ENCODE data around the gene PAM16.

The PAM16 gene

DNA sequence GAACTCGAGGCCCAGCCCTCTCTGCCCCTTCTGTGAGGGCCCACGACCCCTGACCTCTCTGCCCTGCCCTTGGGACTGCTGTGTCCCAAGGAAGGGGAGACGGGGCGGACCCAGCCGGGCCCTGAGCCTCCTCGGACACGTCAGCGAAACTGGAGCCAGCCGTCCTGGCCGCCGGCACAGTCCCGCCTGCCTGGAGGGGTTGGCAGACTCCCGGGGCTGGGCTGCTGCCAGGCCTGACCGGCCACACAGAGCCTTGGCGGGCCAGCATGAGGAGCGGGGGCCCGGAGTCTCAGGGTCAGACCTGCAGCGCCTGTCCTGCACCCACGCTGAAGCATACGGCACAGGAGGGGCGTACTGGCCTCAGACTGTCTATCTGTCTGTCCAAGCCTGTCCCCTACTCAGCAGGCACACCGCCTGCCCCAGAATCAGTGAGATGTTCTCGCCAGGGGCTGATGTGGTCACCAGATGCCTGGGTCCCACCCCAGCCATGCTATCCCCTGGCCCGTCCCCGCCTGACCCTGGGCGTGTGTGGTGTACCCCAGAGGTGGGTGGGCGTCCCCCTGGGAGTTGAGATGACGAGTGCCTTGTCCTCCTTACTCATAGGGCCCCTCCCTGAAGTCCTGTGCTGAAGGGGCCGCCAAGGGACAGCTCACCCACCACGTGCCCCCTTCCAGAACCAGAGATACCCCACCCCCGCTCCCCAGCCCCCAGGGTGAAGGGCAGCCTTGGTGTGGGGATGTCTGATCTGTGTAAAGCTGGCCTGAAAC is 25.2 kb upstream of the PAM16 start:
- Histone ChIP-seq H3K36me3 (ENCODE audit: control insufficient read depth, insufficient read depth, low read length) (no peaks in the 10 kb centered on the region; the same call in 1 of the 2 replicates), H3K4me3 (ENCODE audit: low read length) (no peak overlapping the region), H3K27ac (ENCODE audit: low read length) (no peak overlapping the region), H3K4me1 (ENCODE audit: control insufficient read depth, insufficient read depth, low read length) (peaks cover 43% of the 10 kb centered on the region), H3K9me3 (ENCODE audit: control insufficient read depth, insufficient read depth, low read length) (no peaks in the 10 kb centered on the region), H3K27me3 (ENCODE audit: control insufficient read depth, insufficient read depth, low read length) (no peaks in the 10 kb centered on the region)
- no peak for DNase-seq (ENCODE audit: low read depth, low spot score)
- no CpG with 5 or more reads among the region's 31 CpGs for WGBS (ENCODE audit: insufficient coverage, insufficient read length)

DNA sequence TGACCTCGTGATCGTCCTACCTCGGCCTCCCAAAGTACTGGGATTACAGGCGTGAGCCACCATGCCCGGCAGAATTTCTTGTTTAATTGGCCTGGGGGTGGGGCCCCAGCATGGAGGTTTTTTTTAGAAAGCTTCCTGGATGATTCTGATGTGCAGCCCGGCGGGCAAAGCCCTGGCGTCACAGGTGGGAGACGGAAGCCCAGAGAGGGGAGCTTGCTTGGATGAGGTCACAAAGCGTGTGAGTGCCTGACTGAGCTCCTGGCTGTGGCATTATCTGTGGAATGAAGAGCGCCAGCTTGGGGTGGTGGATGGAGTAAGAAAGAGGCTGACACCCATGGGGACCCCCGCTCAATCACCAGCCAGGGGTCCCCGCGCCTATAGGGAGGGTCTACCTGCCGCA is 24.6 kb upstream of the PAM16 start:
- peaks cover 43% of the 10 kb centered on the region for H3K4me1 ChIP-seq (ENCODE audit: control insufficient read depth, insufficient read depth, low read length)
- H3K4me3 ChIP-seq (ENCODE audit: low read length), result no peak overlapping the region
- no peaks in the 10 kb centered on the region for H3K27me3 ChIP-seq (ENCODE audit: control insufficient read depth, insufficient read depth, low read length)
- WGBS (ENCODE audit: insufficient coverage, insufficient read length), result no CpG with 5 or more reads among the region's 15 CpGs
- H3K36me3 ChIP-seq (ENCODE audit: control insufficient read depth, insufficient read depth, low read length), result no peaks in the 10 kb centered on the region
- H3K27ac ChIP-seq (ENCODE audit: low read length), result no peak overlapping the region
- no peaks in the 10 kb centered on the region for H3K9me3 ChIP-seq (ENCODE audit: control insufficient read depth, insufficient read depth, low read length)
- DNase-seq (ENCODE audit: low read depth, low spot score), result no peak

DNA sequence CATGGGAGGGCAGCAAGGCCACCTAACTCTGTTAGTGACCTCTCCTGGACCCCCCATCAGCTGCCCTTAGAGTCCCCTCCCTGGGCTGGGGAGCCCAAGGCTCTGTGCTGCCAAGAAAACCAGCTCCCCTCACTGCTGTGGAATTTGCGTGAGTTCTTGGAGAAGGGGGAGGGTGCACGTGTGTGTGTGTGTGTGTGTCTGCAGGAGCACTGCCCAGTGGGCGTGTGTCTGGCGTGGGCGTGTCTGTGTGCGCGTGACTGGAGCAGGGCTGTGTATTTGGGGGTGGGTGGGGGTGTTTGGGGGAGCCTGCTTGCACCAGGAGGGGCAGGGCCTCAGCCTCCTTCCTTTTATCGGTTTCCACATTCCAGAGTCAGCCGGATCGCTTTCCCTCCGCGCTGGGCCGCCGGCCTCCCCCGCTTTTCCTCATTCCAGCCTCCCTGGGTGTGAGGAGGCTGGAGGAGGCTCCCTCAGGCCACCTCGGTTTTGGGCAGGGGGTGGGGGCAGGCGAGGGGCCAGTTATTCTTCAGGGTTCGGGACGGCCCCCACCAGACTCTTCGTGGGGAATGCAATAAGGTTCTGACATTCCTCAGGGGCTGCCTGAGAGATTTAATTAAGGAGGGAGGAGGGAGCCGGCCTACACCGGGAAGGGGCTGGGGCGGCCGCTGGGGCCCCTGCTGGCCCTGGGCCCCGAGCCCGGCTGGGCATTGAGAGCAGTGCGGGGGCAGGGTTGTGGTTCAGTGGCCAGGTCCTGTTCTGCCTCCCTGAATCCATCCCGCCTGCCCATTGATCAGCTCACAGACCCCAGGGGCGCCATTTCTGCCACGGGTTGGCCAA is 23.0 kb upstream of the PAM16 start:
- DNase-seq (ENCODE audit: low read depth, low spot score), result no peak
- Histone ChIP-seq H3K27me3 (ENCODE audit: control insufficient read depth, insufficient read depth, low read length) (no peaks in the 10 kb centered on the region), H3K27ac (ENCODE audit: low read length) (no peak overlapping the region), H3K4me1 (ENCODE audit: control insufficient read depth, insufficient read depth, low read length) (peaks cover 40% of the 10 kb centered on the region), H3K9me3 (ENCODE audit: control insufficient read depth, insufficient read depth, low read length) (no peaks in the 10 kb centered on the region), H3K36me3 (ENCODE audit: control insufficient read depth, insufficient read depth, low read length) (no peaks in the 10 kb centered on the region), H3K4me3 (ENCODE audit: low read length) (no peak overlapping the region)
- WGBS (ENCODE audit: insufficient coverage, insufficient read length), result no CpG with 5 or more reads among the region's 30 CpGs

DNA sequence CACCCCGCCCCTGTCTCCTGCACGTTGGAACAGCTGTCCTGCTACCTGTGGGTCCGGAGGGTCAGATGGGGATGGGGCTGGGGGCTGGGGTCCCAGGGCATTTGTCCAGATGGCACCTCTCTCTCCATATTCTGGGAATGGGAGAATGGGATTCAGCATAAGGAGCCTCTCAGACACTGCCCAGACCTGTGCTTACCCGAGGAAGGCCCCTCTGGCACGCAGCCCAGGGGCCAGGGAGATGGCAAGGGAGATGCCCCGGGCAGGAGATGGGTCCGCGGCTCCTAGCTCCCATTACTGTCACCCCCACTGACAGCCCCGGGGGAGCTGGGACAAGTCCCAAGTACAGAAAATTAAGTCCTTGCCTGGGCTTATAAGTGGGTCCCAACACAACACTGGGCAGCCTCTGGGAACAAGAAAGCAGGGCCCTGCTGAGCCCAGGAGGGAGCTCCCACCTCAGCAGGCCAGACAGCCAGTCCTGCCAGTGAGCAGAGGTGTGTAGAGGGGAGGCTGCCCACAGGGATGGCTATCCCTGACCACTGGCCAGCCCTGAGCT is 22.3 kb upstream of the PAM16 start:
- H3K4me1 ChIP-seq (ENCODE audit: control insufficient read depth, insufficient read depth, low read length), result peaks cover 35% of the 10 kb centered on the region
- H3K4me3 ChIP-seq (ENCODE audit: low read length), result no peak overlapping the region
- no peaks in the 10 kb centered on the region for H3K9me3 ChIP-seq (ENCODE audit: control insufficient read depth, insufficient read depth, low read length)
- no peak overlapping the region for H3K27ac ChIP-seq (ENCODE audit: low read length)
- H3K36me3 ChIP-seq (ENCODE audit: control insufficient read depth, insufficient read depth, low read length), result no peaks in the 10 kb centered on the region
- H3K27me3 ChIP-seq (ENCODE audit: control insufficient read depth, insufficient read depth, low read length), result no peaks in the 10 kb centered on the region
- WGBS (ENCODE audit: insufficient coverage, insufficient read length), result no CpG with 5 or more reads among the region's 9 CpGs
- DNase-seq (ENCODE audit: low read depth, low spot score), result no peak

DNA sequence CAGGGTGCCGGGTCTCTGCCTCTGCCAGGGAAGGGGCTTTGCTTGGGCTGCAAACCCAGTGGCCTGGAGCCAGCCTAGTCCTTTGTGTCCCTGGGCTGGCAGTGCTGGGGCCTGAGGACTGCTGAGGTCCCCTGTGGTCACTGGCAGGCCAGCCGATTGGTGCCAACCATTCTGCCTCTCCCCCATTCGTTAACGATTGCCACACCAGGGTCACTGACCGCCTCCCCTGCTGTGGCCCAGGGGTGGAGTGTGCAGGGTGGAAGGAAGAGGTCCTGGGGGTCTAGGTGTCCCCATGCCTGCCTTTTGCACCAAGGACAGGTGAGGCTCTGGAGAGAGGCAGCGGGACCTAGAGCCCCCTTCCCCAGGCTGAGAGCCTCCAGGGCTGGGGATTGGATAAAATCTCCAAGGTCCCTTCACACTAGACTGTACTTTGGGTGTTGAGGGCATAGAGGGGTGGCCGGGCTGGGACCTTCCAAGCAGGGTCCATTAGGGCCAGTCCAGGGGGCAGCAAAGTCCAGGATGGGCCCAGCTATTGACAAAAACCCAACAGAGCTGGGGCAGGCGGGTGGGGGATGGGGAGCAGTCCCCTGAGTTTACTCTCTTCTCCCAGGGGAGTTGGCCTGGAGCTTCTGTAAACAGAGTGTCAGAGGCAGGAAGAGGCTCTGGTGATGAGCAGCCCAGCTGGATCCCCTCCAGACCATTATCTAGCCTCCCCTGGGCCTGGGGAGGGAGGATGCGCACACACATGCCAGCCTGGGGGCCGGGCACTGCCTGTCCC is 21.6 kb upstream of the PAM16 start:
- H3K4me1 ChIP-seq (ENCODE audit: control insufficient read depth, insufficient read depth, low read length), result peaks cover 33% of the 10 kb centered on the region
- H3K9me3 ChIP-seq (ENCODE audit: control insufficient read depth, insufficient read depth, low read length), result no peaks in the 10 kb centered on the region
- no peaks in the 10 kb centered on the region for H3K36me3 ChIP-seq (ENCODE audit: control insufficient read depth, insufficient read depth, low read length)
- WGBS (ENCODE audit: insufficient coverage, insufficient read length), result no CpG with 5 or more reads among the region's 10 CpGs
- peak overlapping the region; percentile 51; the same call in 1 of the 2 replicates for H3K4me3 ChIP-seq (ENCODE audit: low read length)
- DNase-seq (ENCODE audit: low read depth, low spot score), result no peak
- no peaks in the 10 kb centered on the region for H3K27me3 ChIP-seq (ENCODE audit: control insufficient read depth, insufficient read depth, low read length)
- no peak overlapping the region for H3K27ac ChIP-seq (ENCODE audit: low read length)

DNA sequence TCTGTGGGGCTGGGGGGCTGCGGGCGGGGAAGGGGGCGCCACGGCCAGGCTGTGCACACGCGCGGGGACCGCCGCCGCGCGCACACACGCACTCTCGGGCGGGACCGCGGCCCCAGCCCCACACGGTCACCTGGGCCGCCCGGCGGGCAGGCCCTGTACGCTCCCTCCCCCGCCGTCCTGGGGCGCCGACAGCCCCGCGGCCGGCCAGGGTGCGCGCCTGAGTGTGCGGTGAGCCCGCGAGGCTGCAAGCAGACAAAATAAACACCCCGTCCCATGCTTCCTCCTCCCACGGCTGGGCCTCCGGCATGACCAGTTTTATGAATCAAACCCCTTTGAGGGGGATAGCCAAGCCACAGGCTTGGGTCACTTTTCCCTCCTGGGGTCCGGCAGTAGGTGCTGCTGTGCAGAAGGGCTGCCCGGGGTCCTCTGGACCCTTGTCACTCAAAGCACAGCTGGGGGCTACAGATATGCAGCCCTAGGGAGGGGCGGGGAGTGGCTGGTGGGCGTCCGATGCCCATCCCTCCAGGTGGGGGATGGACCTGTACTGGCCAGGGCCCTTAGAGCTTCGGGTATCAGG is 21.0 kb upstream of the PAM16 start:
- no peak for DNase-seq (ENCODE audit: low read depth, low spot score)
- Histone ChIP-seq H3K4me1 (ENCODE audit: control insufficient read depth, insufficient read depth, low read length) (peaks cover 31% of the 10 kb centered on the region), H3K27ac (ENCODE audit: low read length) (no peak overlapping the region), H3K27me3 (ENCODE audit: control insufficient read depth, insufficient read depth, low read length) (no peaks in the 10 kb centered on the region), H3K36me3 (ENCODE audit: control insufficient read depth, insufficient read depth, low read length) (no peaks in the 10 kb centered on the region), H3K9me3 (ENCODE audit: control insufficient read depth, insufficient read depth, low read length) (no peaks in the 10 kb centered on the region), H3K4me3 (ENCODE audit: low read length) (peak overlapping the region; percentile 51)
- WGBS (ENCODE audit: insufficient coverage, insufficient read length), result no CpG with 5 or more reads among the region's 43 CpGs

DNA sequence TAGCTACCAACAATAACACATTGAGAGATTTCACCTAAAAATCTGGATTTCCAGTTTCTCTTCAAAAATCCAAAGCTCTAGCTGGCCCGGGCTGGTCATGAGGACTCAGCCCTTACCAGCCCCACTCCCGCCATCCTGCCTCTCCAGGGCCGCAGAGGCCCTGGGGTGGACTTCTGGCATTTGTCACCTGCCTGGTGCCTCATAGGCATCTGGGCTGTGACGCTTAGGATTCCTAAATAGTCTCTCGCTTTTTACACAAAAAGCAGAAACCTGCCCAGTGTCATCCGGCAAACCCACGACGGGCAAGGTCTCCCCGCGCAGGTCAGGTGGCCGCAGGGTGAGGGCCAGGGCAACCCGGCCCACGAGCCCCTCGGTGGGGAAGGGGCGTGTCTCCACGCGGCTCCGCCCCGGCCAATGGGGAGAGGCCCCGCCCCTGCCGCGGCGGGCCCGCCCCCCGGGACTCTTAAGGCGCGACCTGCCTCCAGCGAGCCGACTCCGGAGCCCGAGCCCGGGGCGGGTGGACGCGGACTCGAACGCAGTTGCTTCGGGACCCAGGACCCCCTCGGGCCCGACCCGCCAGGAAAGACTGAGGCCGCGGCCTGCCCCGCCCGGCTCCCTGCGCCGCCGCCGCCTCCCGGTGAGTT is 20.4 kb upstream of the PAM16 start, which contains the start of gene VASN:
TSS of gene VASN (plus strand) at position 492 of the 644 bp plus-strand sequence. CDS start 9,030 bp downstream, outside the sequence.
- Histone ChIP-seq H3K27me3 (ENCODE audit: control insufficient read depth, insufficient read depth, low read length) (no peaks in the 10 kb centered on the region), H3K36me3 (ENCODE audit: control insufficient read depth, insufficient read depth, low read length) (no peaks in the 10 kb centered on the region), H3K27ac (ENCODE audit: low read length) (no peak within 1 kb of the TSS), H3K4me1 (ENCODE audit: control insufficient read depth, insufficient read depth, low read length) (peaks cover 27% of the 10 kb centered on the region), H3K9me3 (ENCODE audit: control insufficient read depth, insufficient read depth, low read length) (no peaks in the 10 kb centered on the region), H3K4me3 (ENCODE audit: low read length) (peak within 1 kb of the TSS; percentile 51)
- WGBS (ENCODE audit: insufficient coverage, insufficient read length), result no CpG with 5 or more reads among the region's 50 CpGs
- DNase-seq (ENCODE audit: low read depth, low spot score), result no peak

DNA sequence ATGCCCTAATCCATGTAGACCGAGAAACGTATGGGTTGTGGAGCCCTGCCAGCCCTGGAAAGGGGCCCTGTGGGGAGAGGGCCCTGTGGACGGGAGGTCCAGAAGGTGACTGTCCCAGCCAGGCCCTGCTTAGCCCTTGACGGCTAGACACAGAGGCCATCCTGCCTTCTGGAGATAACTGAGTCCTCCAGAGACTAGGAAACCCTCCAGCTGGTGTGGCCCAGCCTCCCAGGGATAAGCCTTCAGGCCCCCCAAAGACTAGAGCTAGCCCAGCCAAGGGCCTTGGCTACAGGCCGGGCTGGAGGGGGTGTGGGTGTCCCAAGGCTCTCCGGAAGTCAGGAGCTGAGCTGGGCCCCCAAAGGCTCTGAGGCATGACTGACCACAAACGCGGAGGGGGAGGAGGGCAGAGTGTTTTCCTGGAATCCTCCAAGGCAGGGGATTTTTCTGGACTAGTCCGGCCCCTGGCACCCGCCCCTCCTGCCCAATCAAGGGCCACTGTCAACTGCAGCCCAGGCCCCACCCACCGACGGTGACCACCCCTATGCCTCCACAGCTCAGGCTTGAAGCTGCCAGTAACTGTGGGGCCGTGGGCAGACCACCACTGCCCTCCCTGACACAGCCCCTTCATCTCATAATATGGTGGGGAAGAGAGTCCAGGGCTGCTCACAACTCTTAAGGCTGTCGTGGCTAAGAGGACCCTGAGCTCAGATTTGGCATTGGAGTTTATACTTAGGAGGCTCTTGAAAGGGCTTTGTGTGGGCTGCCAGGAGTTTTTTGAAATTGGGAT is 19.6 kb upstream of the PAM16 start:
- Histone ChIP-seq H3K36me3 (ENCODE audit: control insufficient read depth, insufficient read depth, low read length) (no peaks in the 10 kb centered on the region), H3K27ac (ENCODE audit: low read length) (no peak overlapping the region), H3K9me3 (ENCODE audit: control insufficient read depth, insufficient read depth, low read length) (no peaks in the 10 kb centered on the region), H3K4me3 (ENCODE audit: low read length) (no peak overlapping the region), H3K4me1 (ENCODE audit: control insufficient read depth, insufficient read depth, low read length) (peaks cover 22% of the 10 kb centered on the region), H3K27me3 (ENCODE audit: control insufficient read depth, insufficient read depth, low read length) (no peaks in the 10 kb centered on the region)
- WGBS (ENCODE audit: insufficient coverage, insufficient read length), result no CpG with 5 or more reads among the region's 14 CpGs
- no peak for DNase-seq (ENCODE audit: low read depth, low spot score)

DNA sequence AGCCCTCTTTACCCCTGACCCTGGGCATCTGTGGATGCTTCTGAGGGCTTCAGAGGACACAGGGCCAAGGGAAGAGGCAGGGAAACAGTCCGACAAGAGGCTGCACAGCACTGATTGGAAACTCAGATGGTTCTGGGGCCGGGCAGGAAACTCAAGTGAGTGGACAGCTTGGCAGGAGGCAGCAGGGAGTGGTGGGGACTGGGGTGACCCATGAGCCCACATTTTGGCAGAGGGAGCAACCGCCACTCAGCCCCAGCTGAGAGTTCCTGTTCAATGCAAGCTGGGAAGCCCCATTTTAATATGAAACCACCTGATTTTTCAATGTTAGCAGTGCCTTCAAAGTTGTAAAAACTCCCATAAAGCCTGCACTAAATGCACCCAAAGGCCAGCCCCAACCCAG is 19.0 kb upstream of the PAM16 start:
- no peak overlapping the region for H3K27ac ChIP-seq (ENCODE audit: low read length)
- peaks cover 21% of the 10 kb centered on the region for H3K4me1 ChIP-seq (ENCODE audit: control insufficient read depth, insufficient read depth, low read length)
- no peak overlapping the region for H3K4me3 ChIP-seq (ENCODE audit: low read length)
- H3K36me3 ChIP-seq (ENCODE audit: control insufficient read depth, insufficient read depth, low read length), result no peaks in the 10 kb centered on the region
- DNase-seq (ENCODE audit: low read depth, low spot score), result no peak
- WGBS (ENCODE audit: insufficient coverage, insufficient read length), result no CpG with 5 or more reads among the region's 3 CpGs
- H3K27me3 ChIP-seq (ENCODE audit: control insufficient read depth, insufficient read depth, low read length), result no peaks in the 10 kb centered on the region
- H3K9me3 ChIP-seq (ENCODE audit: control insufficient read depth, insufficient read depth, low read length), result no peaks in the 10 kb centered on the region

Data from iPS DF 6.9 (cell line).